GM23248 (cell line): ENCODE measurements around the gene SIM1.

Source experiments
- EZH2 ChIP-seq: fragments of 200-600 bp; sonication (generic); IDR thresholded peaks from 2 replicates; pipeline ENCODE4 v1.6.1; 2018; ENCODE audit warnings: antibody characterized with exemption, mild to moderate bottlenecking; ENCODE audit not compliant: insufficient read depth, poor library complexity, severe bottlenecking
- EZH2phosphoT487 ChIP-seq: fragments of 200-600 bp; sonication (generic); IDR thresholded peaks from 2 replicates; pipeline ENCODE4 v1.6.1; 2018; ENCODE audit warnings: antibody characterized with exemption, moderate library complexity, mild to moderate bottlenecking, low read depth; ENCODE audit not compliant: insufficient read depth

DNA sequence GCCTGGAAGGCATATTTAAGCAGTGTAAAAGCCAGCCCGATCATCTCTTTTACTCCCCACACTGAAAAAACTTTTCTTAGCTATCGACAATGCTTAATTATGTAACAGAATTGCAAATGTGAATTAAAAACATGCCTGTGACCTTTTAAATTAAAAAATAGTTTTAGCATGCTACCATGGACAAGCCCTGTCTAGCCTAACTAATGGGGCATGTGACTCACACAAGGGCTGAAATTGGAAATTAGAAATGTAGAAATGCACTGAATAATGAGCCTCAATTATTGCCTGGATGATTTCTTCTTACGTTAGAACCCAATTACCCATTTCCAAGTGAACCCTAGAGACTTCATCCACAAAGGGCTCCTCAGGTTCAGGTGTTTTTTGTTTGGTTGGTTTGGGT lies 82.7 kb downstream of the SIM1 start:
- no peak for TF ChIP-seq EZH2
- TF ChIP-seq EZH2phosphoT487, result no peak
